Measurements from ENCODE around the gene TRIM33.
"Not testable (repeated sequence)": the region's sequence is repeated elsewhere in the genome, so short reads cannot be mapped to it uniquely, and the experiment has no call there.

Gene TRIM33

DNA sequence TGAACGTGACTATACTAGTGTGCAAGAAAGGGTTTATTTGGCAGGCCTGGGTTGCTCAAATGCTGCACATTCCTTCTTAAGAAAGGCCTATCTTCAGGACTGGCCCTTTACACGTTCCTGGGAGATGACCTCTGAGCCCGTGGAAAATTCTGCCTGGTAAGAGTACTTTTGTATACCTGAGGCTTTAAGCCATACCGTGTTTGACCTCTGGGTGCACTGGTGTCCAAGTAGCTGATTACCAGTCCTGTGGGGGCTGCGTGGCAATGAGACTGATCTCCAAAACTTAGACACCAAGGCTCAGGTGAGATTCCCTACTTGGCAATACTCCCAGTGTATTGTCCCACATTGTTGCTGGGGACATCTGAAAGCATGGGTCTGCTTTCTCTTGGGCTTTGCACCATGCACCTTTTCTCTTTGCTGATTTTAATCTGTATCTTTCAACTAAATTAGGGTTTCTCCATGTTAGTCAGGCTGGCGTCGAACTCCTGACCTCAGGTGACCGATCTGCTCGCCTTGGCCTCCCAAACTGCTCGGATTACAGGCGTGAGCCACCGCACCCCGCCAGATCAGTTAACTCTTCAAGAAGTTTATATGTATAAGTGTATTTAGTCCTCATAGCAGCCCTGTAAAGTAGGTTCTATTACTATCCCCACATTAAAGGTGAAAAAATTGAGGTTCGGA is 44.5 kb downstream of the TRIM33 start:
- no peak for DNase-seq (ENCODE audit: low read depth)

DNA sequence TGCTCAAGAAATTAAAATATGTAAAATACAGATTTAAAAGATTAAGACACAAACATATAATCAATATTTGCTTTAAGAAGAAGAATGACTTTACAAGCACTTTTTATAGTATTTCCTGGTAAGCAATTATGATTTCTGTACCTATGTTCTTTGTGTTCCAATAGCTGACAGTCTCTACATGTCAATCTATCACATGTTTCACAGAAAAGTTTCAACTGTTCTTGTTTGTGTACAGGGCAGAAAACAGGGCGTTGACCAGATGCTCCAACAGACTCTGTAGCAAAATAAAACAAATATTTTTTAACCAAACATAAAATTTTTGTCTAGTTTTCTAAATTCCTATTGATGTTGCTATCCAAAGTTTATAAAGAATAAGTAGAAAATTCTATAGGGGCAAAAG is 48.0 kb downstream of the TRIM33 start:
- no peak for DNase-seq (ENCODE audit: low read depth)

DNA sequence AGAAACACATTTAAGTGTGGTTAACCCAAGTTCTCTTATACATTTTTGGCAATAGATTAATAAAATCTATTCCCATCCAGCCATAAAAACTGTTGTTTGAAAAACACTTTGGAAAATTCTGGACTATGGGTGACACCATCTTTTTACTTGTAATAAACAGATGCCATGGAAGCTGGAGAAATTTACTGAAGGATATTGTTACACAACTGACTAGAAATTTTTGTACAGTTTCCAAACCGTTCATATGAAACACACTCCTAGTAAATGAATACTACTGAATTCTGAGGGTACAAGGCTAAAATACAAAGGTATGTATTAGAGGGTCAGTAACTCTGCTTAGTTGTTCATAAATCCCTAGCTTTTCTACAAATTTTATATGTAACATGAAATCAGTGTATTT is 48.7 kb downstream of the TRIM33 start:
- no peak for DNase-seq (ENCODE audit: low read depth)

DNA sequence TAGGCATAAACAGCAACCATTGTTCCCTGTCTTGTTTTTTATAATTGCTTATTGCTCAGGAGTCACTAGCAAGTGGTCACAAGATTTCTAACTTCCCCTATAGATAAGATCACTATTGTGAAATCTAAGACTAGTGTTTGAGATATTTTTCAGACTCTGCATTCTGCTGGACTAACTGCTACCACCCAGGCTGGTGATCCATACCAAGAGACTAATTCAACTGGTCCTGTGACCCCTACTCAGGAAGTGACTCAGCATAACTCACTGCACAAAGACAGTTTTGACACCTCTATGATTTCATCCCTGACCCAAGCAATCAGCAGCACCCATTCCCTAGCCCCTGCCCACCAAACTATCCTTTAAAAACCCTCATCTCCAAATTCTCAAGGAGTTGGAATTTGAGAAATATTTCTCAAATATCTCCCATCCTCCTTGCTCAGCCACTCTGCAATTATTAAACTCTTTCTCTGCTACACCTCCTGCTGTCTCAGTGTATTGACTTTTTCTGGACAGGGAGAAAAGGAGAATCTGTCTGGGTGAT is 52.7 kb downstream of the TRIM33 start:
- no peak for DNase-seq (ENCODE audit: low read depth)

DNA sequence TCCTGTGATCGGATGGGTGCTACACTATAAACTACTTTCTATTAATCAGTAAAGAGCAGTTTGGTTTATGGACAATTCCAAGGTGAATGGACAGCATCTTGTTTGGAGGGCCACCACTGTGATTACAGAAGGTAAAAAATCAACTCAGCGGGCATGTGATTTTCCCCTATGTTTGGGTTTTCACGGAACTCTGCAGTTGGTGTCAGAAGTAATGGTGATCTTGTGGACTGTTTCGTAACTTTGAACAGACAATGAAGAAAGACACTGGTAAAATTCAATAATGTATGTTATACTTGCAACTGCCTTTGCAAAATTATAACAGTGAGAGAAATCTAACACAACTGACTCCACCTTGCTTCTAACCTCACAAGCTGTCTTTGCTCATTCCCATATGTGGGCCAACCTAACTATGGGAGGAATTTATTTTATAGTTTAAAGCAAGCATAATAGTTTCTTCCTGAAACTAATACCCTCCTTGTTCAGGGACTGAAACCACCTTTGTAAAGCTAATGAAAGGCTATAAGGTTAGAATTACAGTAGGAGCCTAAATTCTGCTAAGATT is 53.2 kb downstream of the TRIM33 start:
- DNase-seq (ENCODE audit: low read depth) = no peak

DNA sequence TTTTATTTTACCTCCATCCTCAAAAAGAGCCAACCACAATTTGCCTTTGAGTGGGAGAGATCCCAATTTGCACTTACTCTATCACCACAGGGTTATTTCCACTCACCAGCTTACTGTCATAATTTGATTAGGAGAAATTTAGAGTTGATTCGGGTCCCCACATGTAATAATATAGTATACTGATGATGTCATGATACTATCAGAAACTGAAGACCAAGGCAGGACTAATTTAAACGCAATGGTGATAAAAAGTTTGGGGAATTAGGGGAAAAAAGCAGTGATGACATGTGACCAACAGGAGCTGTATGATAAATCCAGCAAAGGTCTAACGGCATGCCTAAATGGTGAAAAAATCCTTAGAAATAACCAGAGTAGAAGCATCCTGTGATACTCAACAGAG is 54.4 kb downstream of the TRIM33 start:
- DNase-seq (ENCODE audit: low read depth) = no peak

DNA sequence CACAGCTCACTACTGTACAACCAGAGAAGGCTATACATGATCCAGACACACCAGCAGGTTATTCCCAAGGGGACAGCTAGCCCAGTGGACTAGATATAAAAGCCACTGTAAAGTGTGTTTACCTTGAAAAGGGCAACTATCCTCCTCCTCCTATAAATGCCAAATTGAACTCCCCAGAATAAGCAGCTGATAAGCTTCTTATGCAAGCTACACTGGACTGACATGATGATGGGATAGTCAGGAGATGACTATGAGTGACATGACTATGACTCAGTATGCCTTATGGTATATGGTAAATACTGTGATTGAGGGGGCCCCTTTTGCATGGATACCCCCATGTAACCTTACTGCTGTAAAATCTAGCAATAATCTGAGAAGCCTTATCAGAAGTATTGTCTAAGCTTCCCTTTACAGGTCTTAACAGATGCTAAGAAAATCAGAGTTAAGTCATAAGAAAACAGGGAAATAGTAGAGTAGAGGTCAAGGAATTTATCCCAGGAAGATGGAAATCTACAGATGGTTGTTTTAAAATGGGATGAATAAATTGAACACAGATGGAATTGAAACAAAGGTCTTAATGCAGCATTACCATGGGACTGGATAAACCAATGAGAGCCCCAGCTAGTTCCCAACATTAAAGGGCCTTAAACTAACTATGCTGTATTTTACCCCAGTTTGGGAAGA is 55.8 kb downstream of the TRIM33 start:
- DNase-seq (ENCODE audit: low read depth) = no peak

DNA sequence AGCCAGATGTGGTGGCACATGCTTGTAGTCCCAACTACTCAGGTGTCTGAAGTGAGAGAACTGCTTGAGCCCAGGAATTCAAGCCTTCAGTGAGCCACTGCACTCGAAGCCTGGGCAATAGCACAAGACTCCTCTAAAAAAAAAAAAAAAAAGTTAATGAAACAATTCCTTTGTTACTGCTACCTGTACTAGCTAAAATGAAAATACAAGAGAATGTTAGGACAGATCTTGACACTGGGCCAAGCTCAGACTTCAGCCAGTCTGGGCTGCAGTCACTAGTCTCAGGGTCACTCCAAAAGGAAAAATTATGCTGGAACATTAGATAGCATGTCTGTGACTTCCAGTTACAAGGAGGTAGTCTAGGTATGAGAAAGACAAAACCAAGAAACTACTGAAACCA is 56.5 kb downstream of the TRIM33 start:
- no peak for DNase-seq (ENCODE audit: low read depth)

DNA sequence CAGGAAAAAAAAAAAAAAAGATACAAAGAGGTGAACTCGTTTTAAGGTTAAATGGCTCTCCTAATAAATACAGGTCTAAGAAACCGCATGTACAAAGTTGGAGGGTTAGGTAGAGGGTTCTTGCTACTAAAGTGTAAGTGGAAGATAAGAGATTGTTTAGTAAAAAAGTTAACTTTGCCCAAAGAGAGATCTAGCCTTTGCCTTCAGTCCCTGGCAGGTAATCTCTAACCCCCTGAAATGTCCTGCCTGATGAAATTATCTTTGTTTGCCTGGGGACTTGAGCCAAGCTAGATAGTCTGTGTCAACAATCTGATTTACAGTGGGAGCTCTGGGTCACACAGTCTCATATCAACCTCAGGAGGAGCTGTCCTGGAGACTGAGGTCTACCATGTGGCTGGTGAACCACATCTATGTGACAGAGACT is 57.6 kb downstream of the TRIM33 start:
- no peak for DNase-seq (ENCODE audit: low read depth)

DNA sequence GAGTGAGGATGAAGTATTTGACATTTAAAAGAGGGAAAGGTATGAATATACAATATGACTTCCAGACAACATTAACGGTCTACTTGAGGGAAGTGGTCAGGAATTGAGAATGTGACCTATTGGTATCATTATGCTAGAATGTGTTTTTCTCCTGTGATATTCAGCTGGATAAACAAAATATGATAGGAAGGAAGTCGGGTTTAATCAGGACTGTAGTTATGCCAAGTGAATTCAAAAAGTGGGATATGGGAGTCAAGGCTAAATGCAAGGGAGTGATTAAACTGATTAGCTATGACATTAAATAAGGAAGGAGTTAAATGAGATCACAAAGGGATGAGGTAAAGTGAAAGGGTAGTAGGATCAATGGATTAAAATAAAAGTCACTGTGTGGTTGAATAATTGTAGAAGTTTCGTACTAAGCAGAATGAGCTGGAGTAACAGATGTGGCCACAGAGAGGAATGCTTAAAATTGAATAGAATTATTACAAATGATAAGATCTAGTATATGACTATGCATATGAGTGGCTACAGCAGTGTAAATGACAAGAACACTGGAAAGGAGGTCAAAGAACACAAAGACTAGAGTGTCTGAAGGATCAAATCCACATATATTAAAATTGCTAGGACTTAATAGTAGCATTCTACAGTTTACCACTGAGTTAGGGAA is 62.5 kb downstream of the TRIM33 start:
- DNase-seq (ENCODE audit: low read depth) = no peak

DNA sequence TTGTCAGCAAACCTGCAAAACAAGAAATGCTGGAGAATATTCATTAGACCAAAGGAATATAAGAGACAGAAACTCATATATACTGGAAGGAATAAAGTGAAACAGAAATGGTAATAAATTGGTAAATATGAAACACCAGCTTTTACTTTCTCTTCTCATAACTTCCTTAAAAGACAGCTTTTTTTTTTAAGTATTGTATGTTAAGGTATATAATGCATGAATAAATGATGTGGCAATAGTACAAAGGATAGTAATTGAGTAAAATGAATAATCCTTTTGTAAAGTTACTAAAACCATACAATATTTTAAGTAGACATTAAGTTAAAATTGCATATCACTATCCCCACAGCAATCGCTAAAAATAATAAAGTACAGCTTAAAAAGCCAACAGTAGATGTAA is 64.8 kb downstream of the TRIM33 start:
- no peak for DNase-seq (ENCODE audit: low read depth)

DNA sequence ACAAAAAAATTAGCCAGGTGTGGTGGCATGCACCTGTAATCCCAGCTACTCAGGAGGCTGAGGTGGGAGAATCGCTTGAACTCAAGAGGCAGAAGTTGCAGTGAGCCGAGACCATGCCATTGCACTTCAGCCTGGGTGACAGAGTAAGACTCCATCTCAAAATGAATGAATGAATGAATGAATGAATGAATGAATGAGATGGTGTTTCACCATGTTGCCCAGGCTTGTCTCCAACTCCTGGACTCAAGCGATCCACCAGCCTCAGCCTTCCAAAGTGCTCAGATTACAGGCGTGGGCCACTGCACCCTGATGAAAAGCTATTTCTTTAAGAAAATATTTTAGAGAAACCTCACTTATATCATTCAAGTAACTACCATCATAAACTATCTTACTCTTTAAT is 67.8 kb downstream of the TRIM33 start:
- DNase-seq (ENCODE audit: low read depth) = not testable (repeated sequence)

DNA sequence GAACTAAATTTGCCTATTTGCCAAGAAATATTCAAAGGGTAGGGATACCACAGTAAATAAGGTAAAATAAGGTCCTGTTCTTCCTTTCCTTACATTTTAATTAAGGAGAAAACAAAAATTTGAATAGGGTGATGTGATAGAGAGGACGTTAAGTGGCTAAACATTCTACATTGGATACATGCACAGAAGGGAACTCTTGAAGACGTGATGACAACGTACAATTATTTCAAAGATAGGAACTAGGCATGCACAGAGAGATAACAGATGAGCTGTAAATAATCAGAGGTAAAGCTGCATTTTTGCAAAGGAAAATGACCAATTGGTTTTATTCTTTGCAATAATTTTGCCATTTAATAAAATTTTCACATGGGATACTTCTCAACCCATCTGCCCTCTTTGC is 69.7 kb downstream of the TRIM33 start:
- DNase-seq (ENCODE audit: low read depth) = no peak

DNA sequence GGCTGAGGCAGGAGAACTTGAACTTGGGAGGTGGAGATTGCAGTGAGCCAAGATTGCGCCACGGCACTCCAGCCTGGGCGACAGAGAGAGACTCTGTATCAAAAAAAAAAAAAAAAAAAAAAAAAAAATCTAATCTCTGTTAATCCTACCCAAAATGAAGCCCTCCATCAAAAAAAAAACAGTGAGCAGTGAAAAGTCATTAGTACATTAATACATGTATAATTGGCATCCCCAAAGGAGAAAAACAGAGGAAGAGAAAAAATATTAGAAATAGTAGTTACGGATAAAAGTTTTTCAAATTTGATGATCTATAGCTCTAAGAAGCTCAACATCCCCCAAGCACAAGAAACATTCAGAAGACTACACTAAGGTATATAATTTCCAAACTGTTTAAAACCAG is 71.6 kb downstream of the TRIM33 start:
- no peak for DNase-seq (ENCODE audit: low read depth)

DNA sequence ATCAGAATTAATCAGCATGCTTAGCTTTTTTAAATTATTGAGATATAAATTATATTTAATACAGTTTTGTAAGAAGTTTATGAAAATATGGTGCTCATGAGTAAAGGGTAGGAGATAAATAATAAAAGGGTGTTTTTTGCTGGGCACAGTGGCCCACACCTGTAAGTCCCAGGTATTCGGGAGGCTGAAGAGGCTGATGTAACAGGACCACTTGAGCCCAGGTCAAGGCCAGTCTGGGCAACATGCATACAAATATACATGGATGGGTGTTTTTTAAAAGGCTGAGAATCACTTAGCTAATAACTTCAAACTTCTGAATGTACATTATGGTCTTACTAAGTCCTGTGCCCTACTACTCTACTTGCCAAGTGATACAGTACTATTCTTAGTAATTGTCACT is 73.2 kb downstream of the TRIM33 start:
- DNase-seq (ENCODE audit: low read depth) = no peak

DNA sequence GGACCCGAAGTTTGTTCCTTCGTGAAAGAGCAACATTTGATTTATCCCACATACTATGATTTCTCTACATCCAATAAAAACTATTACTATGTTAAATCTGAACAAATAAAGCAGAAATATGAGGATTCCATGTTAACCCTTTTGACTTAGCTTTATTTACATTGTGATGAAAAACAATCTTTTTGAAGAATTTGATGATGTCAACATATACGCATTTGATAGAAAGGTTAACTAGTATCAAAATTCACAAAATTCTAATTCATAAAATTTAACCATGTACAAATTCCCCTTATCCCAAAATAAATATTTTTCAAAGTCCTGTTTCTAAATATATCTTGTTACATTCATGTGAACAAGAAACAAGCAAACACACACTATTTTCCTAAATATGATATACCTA is 74.2 kb downstream of the TRIM33 start:
- no peak for DNase-seq (ENCODE audit: low read depth)

DNA sequence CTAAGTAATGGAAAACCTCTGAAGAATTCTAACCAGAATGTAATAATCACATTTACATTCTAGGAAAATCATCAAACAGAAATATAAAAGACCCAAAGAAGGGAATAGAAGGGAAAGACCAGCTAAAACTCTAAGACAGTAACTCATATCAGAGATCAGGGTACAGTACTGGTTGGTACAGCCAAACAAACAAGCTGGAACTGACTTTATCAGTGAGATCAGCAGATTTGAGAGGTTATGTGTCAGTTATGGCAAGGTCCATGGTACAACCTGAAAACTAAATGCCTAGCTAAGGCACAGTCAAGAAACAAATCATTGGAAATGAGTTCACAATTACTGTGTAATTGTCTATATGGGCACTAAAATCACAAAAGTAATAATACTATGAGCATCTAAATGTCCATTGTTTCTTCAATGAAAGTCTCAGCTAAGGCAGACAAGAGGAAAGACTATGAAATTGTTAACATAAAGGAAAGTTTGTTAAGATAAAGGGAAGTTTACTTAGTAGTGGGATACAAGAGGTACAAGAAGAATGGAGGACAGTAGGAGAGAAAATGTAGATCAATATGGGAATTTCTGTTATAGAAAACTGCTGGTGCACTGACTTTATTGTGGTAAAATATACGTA is 75.8 kb downstream of the TRIM33 start:
- DNase-seq (ENCODE audit: low read depth) = no peak

DNA sequence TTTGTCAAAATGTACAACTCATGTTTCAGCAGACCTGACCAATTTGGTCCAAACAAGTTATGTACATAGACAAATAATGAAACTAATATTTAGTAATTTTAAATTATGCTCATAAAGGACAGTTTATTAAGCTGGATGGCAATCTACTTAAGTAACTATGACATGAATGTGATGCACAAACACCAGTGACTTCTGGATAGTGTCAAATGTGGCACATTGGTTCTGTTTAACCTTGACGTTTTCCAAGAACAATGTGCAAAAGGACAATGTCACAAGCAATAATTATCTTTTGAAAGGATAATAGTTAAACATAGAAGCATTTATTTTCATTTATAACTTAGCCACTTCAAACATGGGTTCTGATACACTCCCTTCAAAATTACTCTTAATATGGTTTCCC is 80.0 kb downstream of the TRIM33 start:
- no peak for DNase-seq (ENCODE audit: low read depth)

DNA sequence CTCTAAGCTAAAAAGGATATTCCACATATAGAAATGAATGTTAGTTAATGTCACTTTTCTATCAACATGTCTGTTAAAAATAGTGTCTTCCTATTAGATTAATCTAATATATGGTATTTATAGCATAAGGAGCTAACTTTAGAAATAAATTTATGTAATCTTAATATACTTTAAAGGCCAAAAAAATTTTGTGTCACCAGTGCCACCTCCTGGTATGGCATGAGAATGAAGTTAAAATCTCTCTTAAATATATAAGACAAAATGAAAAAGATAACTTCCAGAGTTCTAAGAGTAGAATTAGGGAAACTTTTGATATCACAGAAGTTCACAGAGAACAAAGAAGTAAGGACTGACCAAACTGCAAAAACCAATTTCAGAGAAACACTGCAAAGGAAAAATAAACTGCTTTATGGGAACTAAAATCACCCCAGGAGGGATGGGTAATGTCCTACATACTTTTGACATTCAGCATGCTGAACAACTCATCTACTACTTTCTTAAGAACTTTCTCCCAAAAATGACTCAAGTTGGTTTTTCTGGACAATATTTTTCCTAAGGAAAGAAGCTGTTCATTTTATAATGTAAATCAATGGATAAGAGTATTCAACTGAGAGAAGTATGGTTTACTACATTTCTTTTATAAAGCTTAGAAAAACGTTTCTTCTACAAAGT is 82.8 kb downstream of the TRIM33 start:
- DNase-seq (ENCODE audit: low read depth) = no peak

DNA sequence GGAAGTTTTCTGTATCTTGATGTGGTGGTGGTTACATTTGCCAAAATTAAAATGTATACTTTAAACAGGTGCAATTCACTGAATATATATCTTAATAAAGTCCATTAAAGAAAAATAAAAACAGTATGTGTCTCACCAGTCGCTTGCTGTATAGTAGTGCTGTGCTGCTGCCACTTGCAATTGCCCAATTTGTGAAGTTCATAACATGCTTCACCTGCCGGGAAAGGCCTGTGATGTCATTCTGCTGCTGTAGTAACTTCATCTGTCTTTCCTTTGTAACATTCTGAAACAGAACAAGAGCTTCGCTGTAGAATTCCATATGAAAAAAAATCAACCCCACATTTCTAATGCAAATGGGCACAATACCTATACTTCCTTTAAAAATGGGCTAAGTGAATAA is 83.4 kb downstream of the TRIM33 start:
- DNase-seq (ENCODE audit: low read depth) = no peak

DNA sequence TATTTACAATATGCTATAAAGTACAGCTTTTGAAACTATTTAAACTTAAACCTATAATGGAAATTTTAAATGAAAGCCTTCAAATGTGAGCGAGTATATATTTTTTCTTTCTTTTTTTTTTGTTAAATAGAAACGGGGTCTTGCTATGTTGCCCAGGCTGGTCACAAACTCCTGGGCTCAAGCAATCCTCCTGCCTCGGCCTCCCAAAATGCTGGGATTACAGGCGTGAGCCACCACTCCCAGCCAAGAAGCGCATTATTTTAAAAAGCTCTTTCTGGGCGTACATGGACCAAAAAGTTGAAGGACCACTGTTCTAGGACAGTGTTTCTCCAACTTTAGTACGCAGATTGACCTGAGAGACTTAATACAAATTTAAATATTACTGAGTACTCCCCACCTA is 87.5 kb downstream of the TRIM33 start:
- no peak for DNase-seq (ENCODE audit: low read depth)

DNA sequence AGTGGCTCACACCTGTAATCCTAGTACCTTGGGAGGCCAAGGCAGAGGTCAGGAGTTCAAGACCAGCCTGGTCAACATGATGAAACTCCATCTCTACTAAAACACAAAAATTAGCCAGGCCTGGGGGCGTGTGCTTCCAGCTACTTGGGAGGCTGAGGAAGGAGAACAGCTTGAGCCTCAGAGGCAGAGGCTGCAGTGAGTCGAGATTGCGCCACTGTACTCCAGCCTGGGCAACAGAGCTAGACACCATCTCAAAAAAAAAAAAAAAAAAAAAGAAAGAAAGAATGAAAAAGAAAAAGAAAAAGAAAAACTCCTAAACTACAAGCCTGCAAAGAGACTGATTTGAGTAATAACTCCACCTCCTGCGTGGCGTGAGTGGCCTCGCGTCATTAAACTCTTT is 92.1 kb downstream of the TRIM33 start:
- not testable (repeated sequence) for DNase-seq (ENCODE audit: low read depth)

Data from T-helper 22 cell (primary cell).